A549 (cell line): ENCODE results near the gene DNHD1. TPM values are rescaled to one million over a fixed set of nuclear protein-coding genes. Genes with fewer than 3 reads are reported as not detected.

ENCODE experiments used
- ATAC-seq, 2 experiments: fragments of 200-7000 bp in 1 of 2; fragments of >200 bp in 1 of 2; cut with Nextera tagmentation in 1 of 2; cut with Tn5 transposase in 1 of 2; 3 replicates each; pipeline versions ENCODE4 v1.8.0 to v1.9.1; 2018 to 2020; ENCODE audit warnings: mild to moderate bottlenecking in 1 of 2, moderate library complexity in 1 of 2
- CTCF ChIA-PET: fragments of 300-600 bp; sonication (Branson Sonifier 250); formaldehyde crosslinking; extraction: SDS; loops from one replicate; lab custom pipeline; 2021; ENCODE audit warnings: antibody characterized with exemption, inconsistent platforms; lab: Yijun Ruan, JAX
- POLR2A ChIA-PET: fragments of 350-600 bp; formaldehyde crosslinking; extraction: SDS; loops from one replicate; lab custom pipeline; 2021; ENCODE audit warnings: antibody characterized with exemption, inconsistent platforms; lab: Yijun Ruan, JAX
- DNase-seq, 2 experiments: peaks; one replicate each; pipeline versions ENCODE4 v3.0.0 to v3.0.0-alpha.2; 2011 to 2016; ENCODE audit warnings: low read depth in 1 of 2, low spot score in 1 of 2
- FAIRE-seq: peaks from 2 replicates; lab custom pipeline; 2011; peaks lifted over from hg19 to GRCh38; lab: Jason Lieb, UNC
- H3K27ac ChIP-seq, 2 experiments: fragments of >200 bp; sonication (Bioruptor Twin); formaldehyde crosslinking; 3 replicates each; pipeline ENCODE4 v1.5.1; 2016 to 2017
- H3K4me1 ChIP-seq: fragments of >200 bp; sonication (Bioruptor Twin); formaldehyde crosslinking; 3 replicates; pipeline ENCODE4 v1.6.1; 2016
- H3K4me2 ChIP-seq: fragments of >200 bp; sonication (Bioruptor Twin); formaldehyde crosslinking; 3 replicates; pipeline ENCODE4 v1.6.1; 2016
- H3K4me3 ChIP-seq: fragments of >200 bp; sonication (Bioruptor Twin); formaldehyde crosslinking; 3 replicates; pipeline ENCODE4 v1.5.1; 2016
- H3K9me3 ChIP-seq: fragments of >200 bp; sonication (Bioruptor Twin); formaldehyde crosslinking; 3 replicates; pipeline ENCODE4 v1.6.1; 2016
- ATOH8 ChIP-seq: fragments of 250-450 bp; sonication (Bioruptor Pico); IDR thresholded peaks from 2 replicates; pipeline ENCODE4 v1.5.0; 2020; ENCODE audit warnings: low read depth, mild to moderate bottlenecking, moderate library complexity
- BHLHE40 ChIP-seq: IDR thresholded peaks from 2 replicates; pipeline ENCODE4 v1.6.1; 2012; ENCODE audit warnings: low read depth, low read length, inconsistent platforms
- CBX8 ChIP-seq: fragments of 200-600 bp; sonication (generic); IDR thresholded peaks from 2 replicates; pipeline ENCODE4 v1.6.1; 2016
- CEBPB ChIP-seq, 2 experiments: fragments of >200 bp in 1 of 2; sonication (Bioruptor Twin) in 1 of 2; formaldehyde crosslinking in 1 of 2; IDR thresholded peaks; 2 replicates each; pipeline ENCODE4 v1.6.1; 2012 to 2016
- ESRRA ChIP-seq: fragments of 150-350 bp; IDR thresholded peaks from 2 replicates; pipeline ENCODE4 v1.6.1; 2014; ENCODE audit warnings: mild to moderate bottlenecking, low read length, borderline replicate concordance
- HOXB5 ChIP-seq: fragments of 250-450 bp; sonication (Bioruptor Pico); IDR thresholded peaks from 2 replicates; pipeline ENCODE4 v1.5.0; 2020; ENCODE audit warnings: mild to moderate bottlenecking, moderate library complexity
- KDM1A ChIP-seq: fragments of 200-600 bp; sonication (generic); IDR thresholded peaks from 2 replicates; pipeline ENCODE4 v1.6.1; 2016; ENCODE audit warnings: low read depth, mild to moderate bottlenecking
- MAFK ChIP-seq: fragments of 450-650 bp; IDR thresholded peaks from 2 replicates; pipeline ENCODE4 v1.6.1; 2014; ENCODE audit not compliant: partially characterized antibody
- MYC ChIP-seq: IDR thresholded peaks from 2 replicates; pipeline ENCODE4 v1.6.1; 2012; ENCODE audit warnings: mild to moderate bottlenecking, inconsistent platforms, low read length, improper control_type of control experiment, borderline replicate concordance
- NFE2L2 ChIP-seq: fragments of 150-350 bp; conservative IDR thresholded peaks from 2 replicates; pipeline ENCODE4 v1.6.1; 2014; ENCODE audit warnings: low read length
- PHF8 ChIP-seq: fragments of 200-600 bp; sonication (generic); IDR thresholded peaks from 2 replicates; pipeline ENCODE4 v1.6.1; 2016; ENCODE audit warnings: low read depth, mild to moderate bottlenecking, antibody characterized with exemption, moderate library complexity, borderline replicate concordance
- POLR2AphosphoS2 ChIP-seq: conservative IDR thresholded peaks from 2 replicates; pipeline ENCODE4 v1.6.1; 2012; ENCODE audit warnings: low read length, improper control_type of control experiment, inconsistent platforms
- RCOR1 ChIP-seq: fragments of 150-350 bp; IDR thresholded peaks from 2 replicates; pipeline ENCODE4 v1.6.1; 2014; ENCODE audit warnings: antibody characterized with exemption, low read length, low read depth
- SMC3 ChIP-seq: fragments of >200 bp; sonication (Bioruptor Twin); formaldehyde crosslinking; IDR thresholded peaks from 3 replicates; pipeline ENCODE4 v1.6.1; 2018; ENCODE audit warnings: inconsistent platforms
- SREBF2 ChIP-seq: fragments of 450-650 bp; IDR thresholded peaks from 2 replicates; pipeline ENCODE4 v1.6.1; 2014; ENCODE audit warnings: mild to moderate bottlenecking, moderate library complexity
- TFCP2L1 ChIP-seq: fragments of 250-450 bp; sonication (Bioruptor Pico); IDR thresholded peaks from 2 replicates; pipeline ENCODE4 v1.5.0; 2021; ENCODE audit warnings: mild to moderate bottlenecking
- ZFP36 ChIP-seq: fragments of 450-650 bp; IDR thresholded peaks from 2 replicates; pipeline ENCODE4 v1.6.1; 2014; ENCODE audit warnings: borderline replicate concordance; ENCODE audit not compliant: partially characterized antibody
- WGBS: methylation state at CpG from one replicate; pipeline ENCODE4 v1.1.6; 2017; ENCODE audit errors: missing lambda C conversion rate; 5-methylcytosine and 5-hydroxymethylcytosine counted together
- polyA plus RNA-seq, 4 experiments: library from polyadenylated mRNA; depleted of rRNA in 3 of 4; stranded (reverse); fragments of >200 nt; fragmentation: RNase III in 1 of 4; extraction: RNeasy Plus Mini Kit Qiagen cat#74134 plus additional on column Dnase treatment in 1 of 4; gene quantifications; 2 replicates in 3 of 4; 3 replicates in 1 of 4; pipeline ENCODE4 v1.2.3, GENCODE V29; 2011 to 2017
- TF ChIP-seq, protein P1 (sequence below): IDR thresholded peaks from 2 replicates; pipeline ENCODE4 v1.6.1; 2012
- TF ChIP-seq, protein P2 (sequence below): fragments of 200-600 bp; sonication (generic); IDR thresholded peaks from 2 replicates; pipeline ENCODE4 v1.6.1; 2016; ENCODE audit warnings: antibody characterized with exemption, mild to moderate bottlenecking, moderate library complexity
- TF ChIP-seq, protein P3 (sequence below): IDR thresholded peaks from 2 replicates; pipeline ENCODE4 v1.6.1; 2012
- TF ChIP-seq, protein P4 (sequence below): fragments of >200 bp; sonication (Bioruptor Twin); formaldehyde crosslinking; IDR thresholded peaks from 2 replicates; pipeline ENCODE4 v1.6.1; 2016
- TF ChIP-seq, protein P5 (sequence below): fragments of >200 bp; sonication (Bioruptor Twin); formaldehyde crosslinking; IDR thresholded peaks from 3 replicates; pipeline ENCODE4 v1.6.1; 2016

Gene DNHD1
- polyA plus RNA-seq, 2 of the 4 experiments (the other 2 are of a cell fraction): 6.8 to 8.6 TPM

- TF ChIP-seq HOXB5 (CRISPR knock-in tag): no peak
- TF ChIP-seq BHLHE40: no peak
- TF ChIP-seq, protein P1, sequence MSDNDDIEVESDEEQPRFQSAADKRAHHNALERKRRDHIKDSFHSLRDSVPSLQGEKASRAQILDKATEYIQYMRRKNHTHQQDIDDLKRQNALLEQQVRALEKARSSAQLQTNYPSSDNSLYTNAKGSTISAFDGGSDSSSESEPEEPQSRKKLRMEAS: no peak
- TF ChIP-seq, protein P2, sequence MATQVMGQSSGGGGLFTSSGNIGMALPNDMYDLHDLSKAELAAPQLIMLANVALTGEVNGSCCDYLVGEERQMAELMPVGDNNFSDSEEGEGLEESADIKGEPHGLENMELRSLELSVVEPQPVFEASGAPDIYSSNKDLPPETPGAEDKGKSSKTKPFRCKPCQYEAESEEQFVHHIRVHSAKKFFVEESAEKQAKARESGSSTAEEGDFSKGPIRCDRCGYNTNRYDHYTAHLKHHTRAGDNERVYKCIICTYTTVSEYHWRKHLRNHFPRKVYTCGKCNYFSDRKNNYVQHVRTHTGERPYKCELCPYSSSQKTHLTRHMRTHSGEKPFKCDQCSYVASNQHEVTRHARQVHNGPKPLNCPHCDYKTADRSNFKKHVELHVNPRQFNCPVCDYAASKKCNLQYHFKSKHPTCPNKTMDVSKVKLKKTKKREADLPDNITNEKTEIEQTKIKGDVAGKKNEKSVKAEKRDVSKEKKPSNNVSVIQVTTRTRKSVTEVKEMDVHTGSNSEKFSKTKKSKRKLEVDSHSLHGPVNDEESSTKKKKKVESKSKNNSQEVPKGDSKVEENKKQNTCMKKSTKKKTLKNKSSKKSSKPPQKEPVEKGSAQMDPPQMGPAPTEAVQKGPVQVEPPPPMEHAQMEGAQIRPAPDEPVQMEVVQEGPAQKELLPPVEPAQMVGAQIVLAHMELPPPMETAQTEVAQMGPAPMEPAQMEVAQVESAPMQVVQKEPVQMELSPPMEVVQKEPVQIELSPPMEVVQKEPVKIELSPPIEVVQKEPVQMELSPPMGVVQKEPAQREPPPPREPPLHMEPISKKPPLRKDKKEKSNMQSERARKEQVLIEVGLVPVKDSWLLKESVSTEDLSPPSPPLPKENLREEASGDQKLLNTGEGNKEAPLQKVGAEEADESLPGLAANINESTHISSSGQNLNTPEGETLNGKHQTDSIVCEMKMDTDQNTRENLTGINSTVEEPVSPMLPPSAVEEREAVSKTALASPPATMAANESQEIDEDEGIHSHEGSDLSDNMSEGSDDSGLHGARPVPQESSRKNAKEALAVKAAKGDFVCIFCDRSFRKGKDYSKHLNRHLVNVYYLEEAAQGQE: no peak
- TF ChIP-seq ZFP36: no peak
- TF ChIP-seq KDM1A: no peak
- TF ChIP-seq PHF8: no peak
- no peak for TF ChIP-seq MYC
- TF ChIP-seq POLR2AphosphoS2: no peak
- TF ChIP-seq SREBF2: no peak
- no peak for TF ChIP-seq ESRRA
- TF ChIP-seq CEBPB (IDR thresholded peaks at IDR 0.05): no peak
- TF ChIP-seq, protein P3, sequence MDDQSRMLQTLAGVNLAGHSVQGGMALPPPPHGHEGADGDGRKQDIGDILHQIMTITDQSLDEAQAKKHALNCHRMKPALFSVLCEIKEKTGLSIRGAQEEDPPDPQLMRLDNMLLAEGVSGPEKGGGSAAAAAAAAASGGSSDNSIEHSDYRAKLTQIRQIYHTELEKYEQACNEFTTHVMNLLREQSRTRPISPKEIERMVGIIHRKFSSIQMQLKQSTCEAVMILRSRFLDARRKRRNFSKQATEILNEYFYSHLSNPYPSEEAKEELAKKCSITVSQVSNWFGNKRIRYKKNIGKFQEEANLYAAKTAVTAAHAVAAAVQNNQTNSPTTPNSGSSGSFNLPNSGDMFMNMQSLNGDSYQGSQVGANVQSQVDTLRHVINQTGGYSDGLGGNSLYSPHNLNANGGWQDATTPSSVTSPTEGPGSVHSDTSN: no peak
- no peak for TF ChIP-seq NFE2L2
- TF ChIP-seq, protein P4, sequence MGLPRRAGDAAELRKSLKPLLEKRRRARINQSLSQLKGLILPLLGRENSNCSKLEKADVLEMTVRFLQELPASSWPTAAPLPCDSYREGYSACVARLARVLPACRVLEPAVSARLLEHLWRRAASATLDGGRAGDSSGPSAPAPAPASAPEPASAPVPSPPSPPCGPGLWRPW: no peak
- TF ChIP-seq MAFK: no peak
- TF ChIP-seq TFCP2L1: no peak
- TF ChIP-seq SMC3: no peak
- TF ChIP-seq, protein P5, sequence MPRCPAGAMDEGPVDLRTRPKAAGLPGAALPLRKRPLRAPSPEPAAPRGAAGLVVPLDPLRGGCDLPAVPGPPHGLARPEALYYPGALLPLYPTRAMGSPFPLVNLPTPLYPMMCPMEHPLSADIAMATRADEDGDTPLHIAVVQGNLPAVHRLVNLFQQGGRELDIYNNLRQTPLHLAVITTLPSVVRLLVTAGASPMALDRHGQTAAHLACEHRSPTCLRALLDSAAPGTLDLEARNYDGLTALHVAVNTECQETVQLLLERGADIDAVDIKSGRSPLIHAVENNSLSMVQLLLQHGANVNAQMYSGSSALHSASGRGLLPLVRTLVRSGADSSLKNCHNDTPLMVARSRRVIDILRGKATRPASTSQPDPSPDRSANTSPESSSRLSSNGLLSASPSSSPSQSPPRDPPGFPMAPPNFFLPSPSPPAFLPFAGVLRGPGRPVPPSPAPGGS: no peak
- no peak for TF ChIP-seq ATOH8 (CRISPR knock-in tag)
- DNase-seq (no peak), ATAC-seq (no peak), FAIRE-seq (no peak)
- Histone ChIP-seq H3K27ac (no peak overlapping the region), H3K4me3 (no peak overlapping the region), H3K9me3 (no peaks in the 10 kb centered on the region), H3K4me2 (no peak overlapping the region), H3K4me1 (peaks cover 23% of the 10 kb centered on the region)
- WGBS: 70% methylated on average over 2 of the region's 2 CpGs
- CTCF ChIA-PET: interaction anchor here (1.1 to 4.3 kb wide), 4 partner anchors 10 to 252 kb away, joined by 3 to 27 read pairs (median 4); partner anchors contain the start of gene MRPL17
- POLR2A ChIA-PET: no interaction called here
These were observed 117.4 kb downstream of the DNHD1 start for GRCh38 chr11:6614446-6614845.

GRCh38 chr11:6615046-6615445 is 118.0 kb downstream of the DNHD1 start:
- TF ChIP-seq RCOR1 (no peak), MAFK (no peak), CBX8 (no peak), SREBF2 (no peak)
- Histone ChIP-seq H3K4me1 (peaks cover 28% of the 10 kb centered on the region), H3K4me3 (no peak overlapping the region), H3K27ac (no peak overlapping the region), H3K4me2 (no peak overlapping the region), H3K9me3 (no peaks in the 10 kb centered on the region)
- ChIA-PET CTCF (interaction anchor here (1.1 to 4.3 kb wide), 5 partner anchors 10 to 252 kb away, joined by 3 to 27 read pairs (median 4); partner anchors contain the start of gene MRPL17), POLR2A (no interaction called here)
- WGBS: 89% methylated on average over 5 of the region's 5 CpGs
- no peak for DNase-seq
- no peak for FAIRE-seq
- ATAC-seq: no peak
